GM18868 (cell line): ENCODE data around the gene KCMF1.
"Not testable (repeated sequence)": the region's sequence is repeated elsewhere in the genome, so short reads cannot be mapped to it uniquely, and the experiment has no call there.

Source experiments
- ATAC-seq: cut with Tn5 transposase; IDR thresholded peaks from one replicate; pipeline ENCODE4 v1.9.1; 2021; ENCODE audit warnings: mild to moderate bottlenecking, moderate library complexity; ENCODE audit not compliant: unreplicated experiment

Gene KCMF1

GRCh38 chr2:84970868-84971509 is at the start of gene KCMF1:
TSS of gene KCMF1 (plus strand) at chr2:84971161. CDS start at chr2:84971452, 291 bp downstream.
- ATAC-seq = peak; percentile 51

GRCh38 chr2:84923009-84923408 is 48.0 kb upstream of the KCMF1 start:
- ATAC-seq = no peak

- no peak for ATAC-seq
Measured at GRCh38 chr2:84924173-84925106, 46.5 kb upstream of the KCMF1 start.

- ATAC-seq = no peak
Measured at GRCh38 chr2:84925336-84925723, 45.6 kb upstream of the KCMF1 start.

GRCh38 chr2:84925724-84926376 is 45.1 kb upstream of the KCMF1 start:
- peak; percentile 81 for ATAC-seq

- no peak for ATAC-seq
Measured at GRCh38 chr2:84927275-84927627, 43.7 kb upstream of the KCMF1 start.

GRCh38 chr2:84931384-84931821 is 39.6 kb upstream of the KCMF1 start:
- peak; percentile 62 for ATAC-seq

GRCh38 chr2:84938194-84938879 is 32.6 kb upstream of the KCMF1 start:
- peak; percentile 36 for ATAC-seq

- ATAC-seq = peak; percentile 74
Measured at GRCh38 chr2:84939426-84940087, 31.4 kb upstream of the KCMF1 start.

GRCh38 chr2:84940088-84940470 is 30.9 kb upstream of the KCMF1 start:
- ATAC-seq = peak; percentile 2

GRCh38 chr2:84940831-84941412 is 30.0 kb upstream of the KCMF1 start:
- no peak for ATAC-seq

- no peak for ATAC-seq
Measured at GRCh38 chr2:84942166-84942565, 28.8 kb upstream of the KCMF1 start.

GRCh38 chr2:84942964-84943421 is 28.0 kb upstream of the KCMF1 start:
- ATAC-seq = peak; percentile 34

GRCh38 chr2:84944295-84944909 is 26.6 kb upstream of the KCMF1 start:
- ATAC-seq = no peak

- not testable (repeated sequence) for ATAC-seq
Measured at GRCh38 chr2:84945838-84946203, 25.1 kb upstream of the KCMF1 start.

GRCh38 chr2:84946204-84947009 is 24.6 kb upstream of the KCMF1 start:
- ATAC-seq = peak; percentile 73

- no peak for ATAC-seq
Measured at GRCh38 chr2:84947010-84947593, 23.9 kb upstream of the KCMF1 start.

GRCh38 chr2:84953535-84953934 is 17.4 kb upstream of the KCMF1 start:
- no peak for ATAC-seq
